Measurements from ENCODE around the gene LRRC27. TPM values are rescaled to one million over a fixed set of nuclear protein-coding genes. Genes with fewer than 3 reads are reported as not detected.

Gene LRRC27
- total and polyA plus RNA-seq, 2 donors (not counting 1 experiment from before 2014, with no cell fraction given), result 4.1 to 11.7 TPM

DNA sequence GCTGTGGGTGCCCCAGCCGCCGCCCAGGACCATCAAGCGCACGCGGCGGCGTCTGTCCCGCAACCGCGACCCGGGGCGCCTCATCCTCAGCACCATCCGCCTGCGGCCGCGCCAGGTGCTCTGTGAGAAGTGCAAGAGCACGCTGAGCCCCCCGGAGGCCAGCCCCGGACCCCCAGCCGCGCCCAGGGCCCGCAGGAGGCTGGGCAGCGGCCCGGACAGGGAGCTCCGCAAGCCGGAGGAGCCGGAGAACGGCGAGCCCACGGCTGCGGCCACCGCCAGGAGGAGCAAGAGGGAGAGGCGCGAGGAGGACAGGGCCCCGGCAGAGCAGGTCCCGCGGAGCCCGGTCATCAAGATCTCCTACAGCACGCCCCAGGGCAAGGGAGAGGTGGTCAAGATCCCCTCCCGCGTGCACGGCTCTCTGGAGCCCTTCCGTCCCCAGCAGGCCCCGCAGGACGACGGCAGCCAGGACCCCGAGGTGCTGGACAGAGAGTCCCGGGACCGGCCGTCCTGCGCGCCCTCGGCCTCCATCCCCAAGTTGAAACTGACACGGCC is 73.0 kb downstream of the LRRC27 start:
- no peaks in the 10 kb centered on the region for H3K27me3 ChIP-seq (ENCODE audit: control insufficient read depth, insufficient read depth, low read length)
- no peaks in the 10 kb centered on the region for H4K20me1 ChIP-seq (ENCODE audit: control insufficient read depth, extremely low read depth, insufficient read depth, low read length)
- H3K4me3 ChIP-seq (replicated peaks in 1 of 4; ENCODE audit: control extremely low read depth in 1 of 4, insufficient read depth in 1 of 4, low read depth in 3 of 4, low read length in 4 of 4), result no peak overlapping the region
- no peak overlapping the region for H3K27ac ChIP-seq (ENCODE audit: insufficient read depth, low read length)
- DNase-seq (ENCODE audit: low read depth in 2 of 2), result no peak
- peaks cover 2% of the 10 kb centered on the region for H3K4me1 ChIP-seq (ENCODE audit: control insufficient read depth, extremely low read depth, insufficient read depth, low read length)
- no peaks in the 10 kb centered on the region for H3K9me3 ChIP-seq (ENCODE audit: control insufficient read depth, insufficient read depth, low read depth, low read length)
- no peak for TF ChIP-seq CTCF (conservative IDR thresholded peaks at IDR 0.05 in 1 of 2, IDR thresholded peaks at IDR 0.05 in 1 of 2; ENCODE audit: low read depth in 1 of 2, low read length in 2 of 2)
- TF ChIP-seq EZH2 (IDR thresholded peaks at IDR 0.05; ENCODE audit: low read length, missing control alignments), result no peak
- no peaks in the 10 kb centered on the region for H3K79me2 ChIP-seq (ENCODE audit: control insufficient read depth, insufficient read depth, low read length)
- H3K36me3 ChIP-seq (ENCODE audit: control insufficient read depth, insufficient read depth, low read length), result peaks cover 6% of the 10 kb centered on the region
- H2AFZ ChIP-seq (ENCODE audit: low read length), result no peak overlapping the region
- no peak overlapping the region for H3K9ac ChIP-seq (ENCODE audit: insufficient read depth, low read length)
- H3K4me2 ChIP-seq (ENCODE audit: extremely low read depth, insufficient read depth, low read length), result no peak overlapping the region

DNA sequence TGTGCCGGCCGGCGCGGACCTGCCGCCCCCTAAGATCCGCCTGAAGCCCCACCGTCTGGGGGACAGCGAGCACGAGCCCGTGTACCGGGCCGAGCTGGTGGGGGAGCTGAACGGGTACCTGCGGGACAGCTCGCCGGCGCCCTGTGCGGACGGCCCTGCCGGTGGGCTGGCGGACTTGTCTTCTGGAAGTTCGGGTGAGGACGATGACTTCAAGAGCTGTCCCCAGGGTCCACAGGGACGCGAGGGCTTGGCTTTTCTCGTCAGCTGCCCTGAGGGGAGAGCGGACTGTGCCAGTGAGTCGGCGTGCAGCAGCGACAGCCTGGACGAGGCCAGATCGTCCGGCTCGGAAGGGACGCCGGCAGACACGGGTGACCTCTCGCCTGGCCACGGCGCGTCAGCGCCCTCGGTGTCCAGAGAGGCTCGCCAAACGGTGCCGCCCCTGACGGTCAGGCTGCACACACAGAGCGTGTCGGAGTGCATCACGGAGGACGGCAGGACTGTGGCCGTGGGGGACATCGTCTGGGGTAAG is 73.5 kb downstream of the LRRC27 start:
- H3K27me3 ChIP-seq (ENCODE audit: control insufficient read depth, insufficient read depth, low read length), result no peaks in the 10 kb centered on the region
- no peak overlapping the region for H3K4me3 ChIP-seq (replicated peaks in 1 of 4; ENCODE audit: control extremely low read depth in 1 of 4, insufficient read depth in 1 of 4, low read depth in 3 of 4, low read length in 4 of 4)
- peaks cover 2% of the 10 kb centered on the region for H3K4me1 ChIP-seq (ENCODE audit: control insufficient read depth, extremely low read depth, insufficient read depth, low read length)
- no peak overlapping the region for H2AFZ ChIP-seq (ENCODE audit: low read length)
- no peaks in the 10 kb centered on the region for H3K79me2 ChIP-seq (ENCODE audit: control insufficient read depth, insufficient read depth, low read length)
- no peak for TF ChIP-seq EZH2 (IDR thresholded peaks at IDR 0.05; ENCODE audit: low read length, missing control alignments)
- no peak for TF ChIP-seq CTCF (conservative IDR thresholded peaks at IDR 0.05 in 1 of 2, IDR thresholded peaks at IDR 0.05 in 1 of 2; ENCODE audit: low read depth in 1 of 2, low read length in 2 of 2)
- H3K4me2 ChIP-seq (ENCODE audit: extremely low read depth, insufficient read depth, low read length), result no peak overlapping the region
- no peaks in the 10 kb centered on the region for H3K9me3 ChIP-seq (ENCODE audit: control insufficient read depth, insufficient read depth, low read depth, low read length)
- H3K36me3 ChIP-seq (ENCODE audit: control insufficient read depth, insufficient read depth, low read length), result peaks cover 6% of the 10 kb centered on the region
- H3K9ac ChIP-seq (ENCODE audit: insufficient read depth, low read length), result no peak overlapping the region
- H4K20me1 ChIP-seq (ENCODE audit: control insufficient read depth, extremely low read depth, insufficient read depth, low read length), result no peaks in the 10 kb centered on the region
- DNase-seq (ENCODE audit: low read depth in 2 of 2), result no peak
- H3K27ac ChIP-seq (ENCODE audit: insufficient read depth, low read length), result no peak overlapping the region

DNA sequence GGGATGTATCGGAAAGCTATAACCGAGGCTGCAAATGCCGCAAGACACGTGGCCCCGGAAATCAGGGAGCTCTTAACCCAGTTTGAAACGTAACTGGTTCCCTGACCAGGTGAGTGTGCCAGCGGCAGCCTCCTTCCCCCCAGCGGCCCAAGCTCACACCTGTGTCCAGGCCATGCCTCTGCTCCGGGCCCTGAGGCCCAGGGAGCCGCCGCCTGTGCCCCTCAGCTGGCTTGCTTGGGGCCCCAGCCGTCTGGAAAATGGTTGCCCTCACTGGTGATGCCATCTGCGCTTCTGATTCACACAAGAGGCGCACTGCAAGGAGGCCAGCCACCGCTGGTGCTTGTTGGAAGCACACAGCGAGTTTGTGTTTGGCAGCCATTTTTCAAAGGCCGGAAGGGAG is 74.2 kb downstream of the LRRC27 start:
- Histone ChIP-seq H3K36me3 (ENCODE audit: control insufficient read depth, insufficient read depth, low read length) (peaks cover 6% of the 10 kb centered on the region), H3K9me3 (ENCODE audit: control insufficient read depth, insufficient read depth, low read depth, low read length) (no peaks in the 10 kb centered on the region), H3K27ac (ENCODE audit: insufficient read depth, low read length) (no peak overlapping the region), H3K4me3 (replicated peaks in 1 of 4; ENCODE audit: control extremely low read depth in 1 of 4, insufficient read depth in 1 of 4, low read depth in 3 of 4, low read length in 4 of 4) (no peak overlapping the region), H3K79me2 (ENCODE audit: control insufficient read depth, insufficient read depth, low read length) (no peaks in the 10 kb centered on the region), H3K27me3 (ENCODE audit: control insufficient read depth, insufficient read depth, low read length) (no peaks in the 10 kb centered on the region), H3K4me1 (ENCODE audit: control insufficient read depth, extremely low read depth, insufficient read depth, low read length) (peaks cover 2% of the 10 kb centered on the region), H2AFZ (ENCODE audit: low read length) (no peak overlapping the region), H3K9ac (ENCODE audit: insufficient read depth, low read length) (no peak overlapping the region), H4K20me1 (ENCODE audit: control insufficient read depth, extremely low read depth, insufficient read depth, low read length) (no peaks in the 10 kb centered on the region), H3K4me2 (ENCODE audit: extremely low read depth, insufficient read depth, low read length) (no peak overlapping the region)
- DNase-seq (ENCODE audit: low read depth in 2 of 2), result no peak
- TF ChIP-seq CTCF (conservative IDR thresholded peaks at IDR 0.05 in 1 of 2, IDR thresholded peaks at IDR 0.05 in 1 of 2; ENCODE audit: low read depth in 1 of 2, low read length in 2 of 2) (no peak), EZH2 (IDR thresholded peaks at IDR 0.05; ENCODE audit: low read length, missing control alignments) (no peak)
